ENCODE results near the gene ZBED2. TPM values are rescaled to one million over a fixed set of nuclear protein-coding genes. Genes with fewer than 3 reads are reported as not detected.
A peak's percentile ranks its signal among the peaks of the same experiment; 100 is the strongest.

ZBED2 gene
- total RNA-seq, 1 donor from 2014 or later = 2.2 TPM

- Mint-ChIP-seq H3K36me3 (no peaks in the 10 kb centered on the region), H3K9me3 (no peaks in the 10 kb centered on the region), H3K27me3 (no peaks in the 10 kb centered on the region), H3K4me3 (no peak overlapping the region), H3K27ac (no peak overlapping the region), H3K4me1 (ENCODE audit: unreplicated experiment) (no peaks in the 10 kb centered on the region)
- no peak for TF ChIP-seq CTCF (conservative IDR thresholded peaks at IDR 0.05)
- no peak for DNase-seq (ENCODE audit: extremely low spot score, unreplicated experiment)
Measured at GRCh38 chr3:111617406-111617805, 22.3 kb upstream of the ZBED2 start.

GRCh38 chr3:111616417-111617105 lies 21.4 kb upstream of the ZBED2 start:
- H3K36me3 Mint-ChIP-seq = no peaks in the 10 kb centered on the region
- no peaks in the 10 kb centered on the region for H3K4me1 Mint-ChIP-seq (ENCODE audit: unreplicated experiment)
- TF ChIP-seq CTCF (conservative IDR thresholded peaks at IDR 0.05) = no peak
- H3K4me3 Mint-ChIP-seq = no peak overlapping the region
- no peaks in the 10 kb centered on the region for H3K9me3 Mint-ChIP-seq
- H3K27ac Mint-ChIP-seq = no peak overlapping the region
- no peak for DNase-seq (ENCODE audit: extremely low spot score, unreplicated experiment)
- H3K27me3 Mint-ChIP-seq = no peaks in the 10 kb centered on the region

- Mint-ChIP-seq H3K27ac (no peak overlapping the region), H3K9me3 (no peaks in the 10 kb centered on the region), H3K4me3 (no peak overlapping the region), H3K36me3 (no peaks in the 10 kb centered on the region), H3K4me1 (ENCODE audit: unreplicated experiment) (no peaks in the 10 kb centered on the region), H3K27me3 (no peaks in the 10 kb centered on the region)
- no peak for DNase-seq (ENCODE audit: extremely low spot score, unreplicated experiment)
- TF ChIP-seq CTCF (conservative IDR thresholded peaks at IDR 0.05) = no peak
Measured at GRCh38 chr3:111615880-111616279, 20.7 kb upstream of the ZBED2 start.

GRCh38 chr3:111613294-111613693 lies 18.1 kb upstream of the ZBED2 start:
- no peak for TF ChIP-seq CTCF (conservative IDR thresholded peaks at IDR 0.05)
- DNase-seq (ENCODE audit: extremely low spot score, unreplicated experiment) = no peak
- Mint-ChIP-seq H3K4me1 (ENCODE audit: unreplicated experiment) (no peaks in the 10 kb centered on the region), H3K9me3 (no peaks in the 10 kb centered on the region), H3K27me3 (peaks cover 3% of the 10 kb centered on the region), H3K36me3 (no peaks in the 10 kb centered on the region), H3K4me3 (no peak overlapping the region), H3K27ac (no peak overlapping the region)

GRCh38 chr3:111610612-111611054 lies 15.5 kb upstream of the ZBED2 start:
- Mint-ChIP-seq H3K9me3 (no peaks in the 10 kb centered on the region), H3K4me3 (no peak overlapping the region), H3K27me3 (peaks cover 3% of the 10 kb centered on the region), H3K27ac (peak overlapping the region; percentile 52), H3K4me1 (ENCODE audit: unreplicated experiment) (no peaks in the 10 kb centered on the region), H3K36me3 (no peaks in the 10 kb centered on the region)
- no peak for TF ChIP-seq CTCF (conservative IDR thresholded peaks at IDR 0.05)
- DNase-seq (ENCODE audit: extremely low spot score, unreplicated experiment) = no peak
